Raji (cell line): ENCODE data around the gene SSBP3.

Experiments used
- POLR2A ChIP-seq: IDR thresholded peaks from 2 replicates; pipeline ENCODE4 v1.6.1; 2011; ENCODE audit warnings: low read depth, low read length, control low read depth; ENCODE audit not compliant: insufficient read depth

Gene SSBP3

DNA sequence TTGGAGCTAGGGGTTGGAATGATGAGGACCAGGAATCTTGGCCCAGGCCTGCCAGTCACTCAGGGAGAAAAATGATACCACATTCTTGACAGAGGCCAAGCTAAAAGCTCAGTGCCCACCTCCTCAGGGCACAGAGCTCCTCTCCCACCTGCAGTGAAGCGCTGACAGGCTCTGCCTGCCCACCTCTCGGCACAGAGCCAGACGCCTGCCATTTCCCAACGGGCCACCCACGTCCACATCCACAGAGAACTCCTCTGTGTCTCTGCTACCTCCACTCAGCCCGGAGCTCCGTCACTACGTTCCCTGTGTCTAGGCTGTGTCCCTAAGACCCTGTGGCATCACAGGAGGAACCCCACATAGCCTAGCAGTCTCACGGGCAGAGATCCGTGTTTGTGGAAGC, 145.4 kb downstream of the SSBP3 start:
- TF ChIP-seq POLR2A, result no peak

DNA sequence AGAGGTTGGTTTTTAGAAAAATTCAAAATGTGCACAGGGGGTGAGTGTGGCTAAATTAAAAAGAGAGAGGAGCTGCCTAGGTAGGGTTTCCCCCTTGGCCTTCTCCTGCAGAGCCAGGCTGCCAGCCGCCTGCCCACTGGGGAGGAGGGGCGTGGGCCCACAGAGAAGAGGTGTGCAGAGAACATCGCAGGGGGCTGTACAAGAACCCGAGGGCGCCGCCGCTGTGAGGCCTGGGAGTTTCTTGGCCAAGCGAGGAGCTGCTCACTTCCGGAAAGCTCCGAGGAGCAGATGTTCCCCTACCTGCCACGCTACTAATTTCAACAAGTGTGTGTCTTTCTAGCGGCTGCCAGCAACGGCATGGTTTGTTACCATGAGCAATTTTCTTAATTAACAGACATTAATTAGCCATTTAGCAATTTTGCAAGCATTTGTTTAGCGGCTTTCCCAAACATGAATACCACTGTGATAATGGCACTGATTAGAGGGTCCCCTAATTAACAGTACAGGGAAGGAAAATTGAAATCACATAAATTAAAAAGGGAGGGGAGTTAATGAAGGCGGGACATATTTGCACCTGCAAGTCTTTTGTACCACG, 146.6 kb downstream of the SSBP3 start:
- TF ChIP-seq POLR2A, result no peak

DNA sequence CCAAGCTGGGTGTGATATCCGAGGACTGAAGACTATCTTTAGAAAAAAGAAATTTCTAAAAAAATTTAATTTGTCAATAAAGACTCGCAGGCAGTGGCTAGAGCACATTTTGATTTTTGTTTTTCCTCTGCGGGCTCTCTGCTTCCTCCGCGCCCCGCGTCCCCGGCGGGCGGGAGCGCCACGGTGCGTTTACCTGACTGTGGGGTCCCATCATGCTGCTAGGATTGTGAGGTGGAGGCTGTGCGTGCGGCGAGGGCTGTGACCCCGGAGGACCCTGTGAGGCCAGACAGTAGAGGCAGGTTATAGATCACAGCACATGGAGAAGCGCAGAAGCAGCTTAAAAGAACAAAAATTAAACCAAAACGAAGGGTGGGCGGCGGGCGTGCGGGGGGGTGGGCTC, 148.3 kb downstream of the SSBP3 start:
- no peak for TF ChIP-seq POLR2A

DNA sequence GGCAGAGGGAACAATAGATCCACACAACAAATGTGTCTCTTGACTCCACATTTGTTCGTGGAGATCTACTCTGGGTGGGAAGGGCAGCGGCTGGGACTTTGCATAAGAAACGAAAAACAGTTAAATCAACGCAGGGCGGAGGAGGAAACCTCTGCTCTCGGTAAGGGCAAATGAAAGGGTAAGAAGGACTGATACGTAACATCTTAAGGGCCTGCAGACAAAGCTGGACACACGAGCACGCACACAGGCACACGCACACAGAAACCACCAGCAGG, 148.9 kb downstream of the SSBP3 start:
- TF ChIP-seq POLR2A, result no peak

DNA sequence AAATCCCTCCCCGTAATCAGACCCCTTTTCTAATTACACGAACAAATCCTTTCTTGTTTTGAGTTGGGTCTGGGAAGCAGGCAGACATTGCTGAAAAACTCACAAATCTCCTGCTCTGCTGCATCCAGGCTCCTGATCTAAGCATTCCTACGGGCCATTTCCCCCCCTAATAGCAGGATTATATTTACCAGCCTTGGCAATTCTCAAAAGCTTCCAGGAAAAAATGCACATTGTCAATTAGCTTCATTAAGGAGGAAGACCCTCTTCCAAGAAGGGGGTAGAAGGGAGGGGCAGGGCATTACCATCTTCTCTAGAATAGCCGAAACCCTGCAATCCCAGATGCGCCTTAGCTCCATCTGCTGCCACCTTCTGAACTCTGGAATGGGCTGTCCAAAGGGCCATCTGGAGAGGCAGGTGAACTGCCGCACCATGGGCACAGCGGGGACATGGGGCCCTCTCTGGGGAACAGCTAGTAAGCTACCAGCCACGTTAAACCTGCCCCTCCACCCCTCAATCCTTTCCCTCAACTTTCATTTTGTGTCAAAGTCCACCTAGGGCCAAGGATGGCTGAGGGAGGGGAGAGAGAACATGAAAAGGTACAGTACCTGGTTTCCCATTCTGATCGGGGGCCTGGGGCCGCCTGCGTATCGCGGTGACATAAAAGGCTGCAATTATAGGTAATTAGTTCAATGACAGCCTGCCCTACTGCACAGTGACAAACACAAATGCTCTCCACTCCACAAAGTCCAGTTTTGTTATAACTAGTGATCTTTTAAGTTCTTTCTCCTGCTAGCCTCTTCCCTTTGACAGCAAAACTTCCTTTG, 149.5 kb downstream of the SSBP3 start:
- no peak for TF ChIP-seq POLR2A

DNA sequence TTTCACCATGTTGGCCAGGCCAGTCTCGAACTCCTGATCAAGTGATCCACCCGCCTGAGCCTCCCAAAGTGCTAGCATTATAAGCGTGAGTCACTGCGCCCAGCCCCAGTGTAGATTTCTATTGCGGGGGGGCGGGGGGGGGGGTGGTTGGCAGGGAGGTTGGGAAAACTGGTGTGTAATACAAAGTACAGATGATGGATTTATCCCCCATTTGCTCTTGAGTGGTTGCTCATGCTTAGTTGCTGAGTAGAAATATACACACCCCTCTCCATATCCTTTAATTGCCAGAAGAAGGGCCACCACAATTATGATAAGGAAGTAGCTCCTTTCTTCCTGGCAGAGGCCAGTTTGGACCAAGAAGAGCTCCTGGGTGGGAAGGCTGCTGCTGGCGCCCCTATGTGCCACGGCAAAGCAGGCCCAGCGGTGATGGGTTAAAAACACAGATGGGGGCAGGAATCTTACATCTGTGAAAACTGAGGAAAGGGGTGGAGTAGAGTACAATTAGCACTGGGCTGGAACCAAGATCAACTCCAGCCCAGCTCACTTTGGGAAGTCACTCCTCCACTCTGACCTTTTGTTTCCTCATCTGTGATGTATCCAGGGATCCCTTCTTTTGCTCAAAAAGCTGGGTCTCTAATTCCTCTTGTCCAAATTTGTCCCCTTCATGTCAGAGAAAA, 151.0 kb downstream of the SSBP3 start:
- TF ChIP-seq POLR2A, result no peak

DNA sequence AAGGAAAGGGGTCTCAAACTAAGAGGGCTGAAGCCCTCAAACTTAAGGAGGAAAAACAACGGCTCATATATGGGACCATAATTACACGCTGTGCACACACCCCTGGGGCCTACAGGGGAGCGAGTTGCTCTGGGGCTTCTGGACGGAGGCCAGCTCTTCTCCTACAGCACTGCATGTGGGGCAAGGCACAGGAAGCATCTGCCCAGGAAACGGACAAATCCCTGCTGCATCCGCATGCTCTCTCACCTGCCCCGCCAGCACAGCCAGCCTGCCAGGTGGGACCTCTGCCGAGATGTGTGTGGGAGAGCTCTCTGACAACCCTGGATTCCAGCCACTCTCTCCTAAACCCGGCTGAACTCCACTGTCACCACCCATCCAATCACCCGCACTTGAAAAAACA, 152.1 kb downstream of the SSBP3 start:
- TF ChIP-seq POLR2A, result no peak

DNA sequence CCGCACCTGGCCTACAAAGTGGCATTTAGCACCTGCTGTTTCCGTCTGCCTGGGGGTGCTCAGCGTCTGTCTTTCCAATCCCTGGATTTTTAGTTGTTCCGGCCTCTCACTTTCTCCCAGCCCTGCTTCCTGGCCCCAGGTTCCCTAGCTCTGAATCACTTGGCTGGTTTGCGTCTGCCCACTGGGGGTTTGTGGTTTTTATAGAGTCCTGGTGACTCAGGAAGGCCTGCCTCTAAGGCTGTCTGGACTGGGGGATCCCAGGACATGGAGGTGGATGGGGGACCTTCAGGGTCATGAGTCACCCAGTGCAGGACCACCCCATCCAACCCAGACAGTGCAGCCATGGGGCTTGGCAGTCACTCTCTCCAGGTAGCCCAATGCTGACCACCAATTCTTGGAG, 152.7 kb downstream of the SSBP3 start:
- TF ChIP-seq POLR2A, result no peak

DNA sequence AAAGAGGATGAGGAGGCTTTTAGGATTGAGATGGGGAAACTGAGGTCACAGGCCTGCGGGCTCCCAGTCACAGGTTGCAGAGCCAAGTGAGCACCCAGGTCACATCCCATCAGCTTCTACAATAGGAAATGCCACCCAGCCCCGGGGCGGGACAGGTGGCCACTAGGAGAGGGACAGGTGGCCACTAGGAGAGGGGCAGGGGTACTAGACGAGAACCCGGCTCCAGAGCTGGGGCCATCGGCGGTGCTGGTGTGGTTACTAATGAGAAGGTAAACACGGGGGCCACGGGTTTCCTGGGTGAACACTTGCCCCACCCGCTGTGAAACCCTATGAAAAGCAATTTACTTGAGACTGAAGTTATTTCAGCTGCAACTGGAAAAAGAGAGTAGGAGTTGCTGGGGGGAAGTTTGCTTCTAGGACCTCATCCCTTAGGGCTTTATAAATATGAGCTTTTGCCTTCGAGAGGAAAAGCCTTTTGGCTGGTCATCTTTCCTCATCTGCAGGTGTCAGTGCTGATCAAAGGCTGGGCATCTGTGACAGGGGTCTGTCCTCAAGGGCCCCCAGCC, 153.7 kb downstream of the SSBP3 start:
- TF ChIP-seq POLR2A, result no peak

DNA sequence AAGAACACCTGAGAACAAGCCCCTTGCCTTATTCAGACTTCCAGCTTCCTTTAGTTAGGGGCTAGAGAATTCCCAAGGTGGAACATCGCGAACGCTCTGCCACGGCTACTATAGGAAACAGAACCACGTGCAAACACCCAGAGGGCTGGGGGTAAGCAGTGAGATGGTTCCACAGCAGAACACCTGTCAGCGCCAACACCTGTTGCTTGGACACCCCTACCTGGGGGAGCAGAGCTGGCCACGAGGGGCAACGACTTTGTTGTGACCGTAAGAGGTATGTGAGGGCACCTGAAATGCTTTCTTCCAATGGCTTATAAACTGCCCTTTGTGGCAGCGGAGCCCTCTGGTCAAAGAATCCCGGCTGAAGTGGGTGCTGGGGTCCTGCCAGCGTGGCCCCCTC, 155.5 kb downstream of the SSBP3 start:
- no peak for TF ChIP-seq POLR2A

DNA sequence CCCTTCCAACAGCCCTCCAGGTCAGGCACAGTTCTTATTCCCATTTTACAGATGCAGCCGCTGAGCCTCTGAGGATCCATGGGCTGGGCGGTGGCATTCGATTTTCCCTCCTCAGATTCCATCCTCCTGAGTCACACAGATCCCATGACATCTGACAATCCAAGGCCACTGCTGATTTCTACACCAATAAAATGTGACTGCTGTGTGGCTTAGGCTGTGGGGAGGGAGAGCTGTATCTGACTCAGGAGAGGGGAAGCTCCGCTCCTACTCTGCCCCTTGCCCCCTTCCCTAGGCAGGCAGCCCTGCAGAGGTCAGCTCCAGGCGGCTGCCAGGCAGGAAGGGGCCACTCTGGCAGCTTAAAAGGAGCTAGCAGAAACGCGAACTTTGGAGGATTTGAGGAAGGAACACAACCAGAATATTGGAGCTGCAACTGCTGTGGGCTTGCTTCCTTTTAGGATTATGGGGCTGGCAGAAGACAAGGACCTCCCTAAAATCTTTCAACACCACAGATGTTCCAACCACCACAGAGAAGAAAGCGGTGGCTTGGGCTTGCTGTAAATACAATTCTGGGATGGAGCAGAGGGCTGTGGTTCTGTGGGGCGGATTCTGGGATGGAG, 156.3 kb downstream of the SSBP3 start:
- TF ChIP-seq POLR2A, result no peak

DNA sequence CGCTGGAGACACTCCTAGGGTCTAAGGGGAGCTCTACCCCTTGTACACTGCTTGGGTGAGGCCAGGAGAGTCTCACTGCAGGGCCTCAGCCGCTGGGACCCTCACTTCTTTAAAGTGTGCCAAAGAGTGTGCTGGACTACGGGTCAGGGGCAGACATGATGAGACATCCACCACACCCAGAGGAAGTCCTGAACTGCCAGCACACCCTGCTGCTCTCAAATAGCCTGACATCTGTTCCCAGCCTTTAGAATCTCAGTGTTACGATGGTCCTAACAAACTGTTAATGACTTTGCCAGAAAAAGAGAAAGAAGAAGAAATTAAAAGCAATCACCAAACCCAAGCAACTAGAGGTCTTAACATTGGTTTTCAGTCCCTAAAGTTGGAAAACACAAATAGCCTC, 157.2 kb downstream of the SSBP3 start:
- no peak for TF ChIP-seq POLR2A

DNA sequence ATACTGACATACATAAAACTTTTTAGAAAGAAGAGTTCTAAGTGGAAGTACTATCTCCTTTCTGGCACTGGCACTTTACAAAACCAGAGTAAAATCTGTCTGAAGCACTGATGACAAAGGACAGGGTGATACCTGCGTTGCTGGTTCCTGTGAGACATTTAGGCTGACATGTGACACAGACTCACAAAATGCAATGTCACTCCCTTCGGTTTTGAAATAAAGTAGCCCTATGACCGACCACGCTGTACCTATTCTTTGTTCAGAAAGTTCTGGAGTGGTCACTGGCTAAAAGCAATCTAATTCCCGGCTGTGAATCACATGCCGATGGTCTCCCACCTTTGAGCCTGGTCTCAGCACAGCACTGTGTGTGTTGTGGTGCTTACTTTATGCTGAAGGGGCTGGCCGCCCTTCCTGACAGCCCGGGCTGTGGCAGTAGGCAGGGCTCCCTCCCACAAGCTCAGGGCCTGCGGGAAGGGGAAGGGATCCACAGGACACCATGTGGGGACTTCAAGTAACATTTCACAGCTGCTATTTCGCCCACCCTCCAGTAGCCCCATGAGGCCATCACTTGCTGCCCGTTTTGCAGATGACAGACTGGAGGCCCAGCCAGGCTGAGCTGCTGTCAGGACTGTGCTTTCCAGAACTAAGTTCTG, 158.2 kb downstream of the SSBP3 start:
- no peak for TF ChIP-seq POLR2A

DNA sequence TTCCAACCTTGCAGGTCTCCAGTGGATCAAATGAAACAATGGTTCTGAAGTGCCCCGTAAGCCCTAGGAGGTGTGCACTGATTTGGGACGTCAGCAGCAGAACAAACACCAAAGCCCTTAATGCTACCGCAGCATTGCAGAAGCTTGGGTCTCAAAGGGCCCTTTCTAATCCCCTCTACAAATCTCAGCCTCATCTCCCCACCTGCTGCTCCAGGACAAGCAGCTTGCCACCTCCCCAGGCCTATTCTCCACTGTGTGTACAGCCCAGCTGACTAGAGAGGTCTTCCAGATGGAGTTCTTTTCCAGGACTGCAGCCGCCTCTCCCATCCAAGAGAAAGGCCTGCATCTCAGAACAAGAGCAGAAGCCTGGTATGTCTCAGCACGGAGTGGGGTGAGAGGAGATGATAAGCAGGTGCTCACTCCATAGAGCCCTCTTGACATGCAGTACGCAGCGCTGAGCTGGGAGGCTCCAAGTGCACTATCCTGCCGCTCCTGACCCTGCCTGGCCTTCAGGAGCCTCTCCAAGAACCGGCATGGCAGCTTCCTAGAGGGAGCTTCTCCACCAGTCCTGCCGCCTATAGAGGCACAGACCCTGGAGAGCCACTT, 160.0 kb downstream of the SSBP3 start:
- no peak for TF ChIP-seq POLR2A

DNA sequence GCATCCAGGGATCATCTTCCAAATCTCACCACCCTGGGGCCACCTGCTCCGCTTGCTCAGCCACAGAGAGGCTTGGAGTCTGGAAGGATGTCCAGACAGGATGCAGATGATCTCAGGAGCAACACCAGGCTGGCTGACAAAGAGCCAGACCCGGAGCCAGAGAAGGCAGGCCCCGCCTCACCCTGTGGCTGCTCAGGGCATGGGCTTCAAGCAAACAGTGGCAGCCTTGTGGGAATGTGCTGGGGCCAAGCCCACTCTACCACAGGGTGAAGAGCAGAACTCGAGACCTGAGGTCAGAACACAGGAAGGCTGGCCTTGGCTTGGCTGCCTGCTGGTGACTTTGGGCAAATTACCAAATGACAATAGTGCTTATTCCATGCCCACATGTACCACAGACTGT, 160.7 kb downstream of the SSBP3 start:
- TF ChIP-seq POLR2A, result no peak
